Hematopoietic multipotent progenitor cell treated with erythropoietin and hydrocortisone succinate and interleukin-3 and kit ligand, for 15 days (in vitro differentiated cells): ENCODE results near the gene B9D1.
A peak's percentile ranks its signal among the peaks of the same experiment; 100 is the strongest.

Experiments used
- DNase-seq: peaks from one replicate; pipeline ENCODE4 v3.0.0-alpha.2; 2015; ENCODE audit warnings: low spot score

B9D1 gene, protein sequence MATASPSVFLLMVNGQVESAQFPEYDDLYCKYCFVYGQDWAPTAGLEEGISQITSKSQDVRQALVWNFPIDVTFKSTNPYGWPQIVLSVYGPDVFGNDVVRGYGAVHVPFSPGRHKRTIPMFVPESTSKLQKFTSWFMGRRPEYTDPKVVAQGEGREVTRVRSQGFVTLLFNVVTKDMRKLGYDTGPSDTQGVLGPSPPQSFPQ

DNA sequence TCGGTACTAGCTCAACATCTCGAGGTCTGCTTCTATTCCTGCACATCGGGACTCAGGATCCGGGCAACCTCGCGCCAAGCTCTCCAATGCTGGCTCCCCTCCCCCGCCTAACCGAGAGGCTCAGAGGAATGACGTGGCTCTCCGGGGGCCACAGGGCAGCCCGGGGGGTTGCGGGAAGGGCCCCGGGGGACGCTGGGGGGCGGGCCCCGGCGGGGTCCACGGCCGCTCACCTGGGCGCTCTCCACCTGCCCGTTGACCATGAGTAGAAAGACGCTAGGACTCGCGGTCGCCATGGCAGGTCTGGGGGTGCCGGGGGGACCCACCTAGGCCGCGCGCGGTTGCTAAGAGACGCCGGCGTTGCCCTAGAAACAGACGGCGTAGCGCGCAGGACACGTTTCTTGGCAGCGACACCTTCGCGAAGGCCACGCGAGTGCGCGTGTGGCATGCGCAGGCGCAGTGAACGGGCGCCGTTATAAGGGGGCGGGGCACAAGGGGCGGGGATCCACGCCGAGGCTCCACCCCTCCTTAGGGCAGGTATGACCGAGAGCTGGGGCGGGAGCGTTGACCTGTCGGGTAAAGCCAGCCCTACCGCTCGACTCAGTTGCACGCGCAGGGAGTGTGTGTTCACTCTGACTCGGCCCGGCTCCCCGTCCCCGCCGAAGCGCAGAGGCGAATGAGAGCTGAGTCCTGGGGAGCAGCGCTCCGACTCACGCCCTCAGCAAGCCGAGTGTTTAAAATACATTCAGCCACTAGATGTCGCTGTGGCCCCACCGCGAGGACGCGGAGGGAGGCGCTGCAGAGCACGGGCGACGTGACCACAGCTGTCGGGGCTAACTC lies at the start of gene B9D1:
Gene B9D1 (minus strand): TSS at position 447 of the 837 bp plus-strand sequence. CDS start 154 bp downstream, at position 293.
- peak; percentile 94 for DNase-seq

DNA sequence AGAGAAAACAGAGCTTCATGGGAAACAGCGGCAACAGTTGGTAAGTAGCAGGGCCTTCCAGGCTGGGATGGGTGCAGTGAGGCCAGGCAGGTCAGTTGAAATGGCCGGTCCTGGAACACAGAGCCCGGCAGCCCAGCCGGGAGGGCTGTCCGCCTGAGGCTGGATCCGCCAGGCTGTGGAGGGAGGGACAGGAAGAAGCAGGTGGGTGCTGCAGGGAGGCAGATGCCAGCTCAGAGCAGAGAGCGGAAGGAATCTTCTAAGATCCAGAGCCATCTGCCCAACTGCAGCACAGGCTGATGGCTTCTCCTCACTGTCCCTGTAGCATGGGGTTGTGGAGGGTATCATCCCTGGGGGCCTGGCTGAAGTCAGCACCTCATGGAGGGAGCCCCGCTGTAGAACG lies 49.1 kb upstream of the B9D1 start:
- no peak for DNase-seq

DNA sequence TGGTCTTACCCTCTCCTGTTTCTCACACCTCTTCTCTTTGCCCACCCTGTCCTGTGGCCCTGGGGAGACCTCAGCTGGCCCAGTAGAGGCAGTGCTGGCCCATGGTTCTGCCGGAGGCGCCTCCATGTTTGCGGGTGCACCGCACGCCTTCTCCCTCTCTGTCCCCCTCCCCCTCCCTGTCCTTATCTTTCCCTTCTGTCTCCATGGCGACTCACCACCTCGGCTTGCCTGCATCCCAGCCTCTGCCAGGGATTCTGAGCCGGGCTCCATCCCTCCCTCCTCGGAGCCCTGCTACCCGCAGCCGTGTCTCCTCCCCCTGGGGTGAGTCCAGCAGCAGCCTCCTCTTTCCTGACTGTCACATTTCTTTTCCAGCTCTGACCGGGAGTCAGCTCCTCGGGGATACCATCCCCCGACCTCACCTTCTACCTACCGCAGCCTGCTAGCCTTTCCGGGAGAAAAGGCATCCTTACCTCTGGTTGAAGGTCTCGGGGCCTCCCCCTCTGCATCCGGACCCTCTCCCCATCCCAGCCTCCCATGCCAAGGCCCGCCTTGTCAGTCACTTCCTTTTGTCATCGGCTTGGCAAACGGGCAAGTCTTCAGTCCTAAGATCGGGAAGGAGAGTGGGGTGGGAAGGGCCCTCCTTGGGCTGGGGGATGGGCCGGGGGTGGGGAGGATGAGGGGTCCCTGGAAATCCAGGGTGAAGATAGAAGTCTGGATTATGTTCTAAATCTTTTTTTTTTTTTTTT lies 48.5 kb upstream of the B9D1 start, which contains the start of gene RNF112:
Gene RNF112 (plus strand): TSS at position 358 of the 746 bp plus-strand sequence. CDS start 177 bp downstream, at position 535.
- DNase-seq, result no peak

DNA sequence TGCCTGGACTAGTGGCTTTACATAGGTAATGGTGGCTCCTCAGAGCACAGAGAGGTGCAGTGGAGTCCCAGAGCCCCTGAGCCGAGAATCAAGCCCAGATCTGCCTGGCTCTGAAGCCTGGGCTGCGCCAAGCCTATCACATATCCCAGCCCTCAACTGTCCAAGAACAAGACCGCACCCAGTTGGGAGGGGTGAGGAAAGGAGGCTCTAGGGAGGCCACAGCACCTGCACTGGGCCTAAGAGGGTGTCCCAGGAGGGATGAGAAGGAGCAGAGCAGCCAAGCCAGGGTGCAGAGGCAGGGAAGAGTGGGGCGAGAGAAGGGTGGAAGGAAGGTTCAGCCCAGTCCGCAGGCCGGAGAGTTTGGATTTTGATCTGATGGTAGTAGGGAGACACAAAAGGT lies 47.6 kb upstream of the B9D1 start:
- no peak for DNase-seq

DNA sequence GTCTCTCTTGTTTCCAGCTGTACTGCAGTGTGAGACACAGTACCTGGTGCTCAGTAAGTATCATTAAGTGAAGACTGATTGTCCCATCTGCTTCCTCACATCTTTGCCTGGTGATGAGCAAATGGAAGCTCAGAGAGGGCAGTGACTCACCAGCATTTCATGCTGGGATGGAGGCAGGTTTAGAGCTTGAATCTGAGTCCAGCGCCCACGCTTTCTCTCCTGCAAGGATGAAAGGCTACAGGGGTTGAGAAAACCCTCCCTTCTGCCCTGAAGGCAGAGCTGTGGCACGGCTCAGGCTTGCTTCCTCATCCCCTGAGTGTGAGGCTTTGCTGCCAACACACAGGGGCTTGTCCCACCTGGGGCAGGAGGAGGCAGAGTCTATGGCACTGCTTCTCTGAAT lies 47.0 kb upstream of the B9D1 start:
- DNase-seq, result no peak

DNA sequence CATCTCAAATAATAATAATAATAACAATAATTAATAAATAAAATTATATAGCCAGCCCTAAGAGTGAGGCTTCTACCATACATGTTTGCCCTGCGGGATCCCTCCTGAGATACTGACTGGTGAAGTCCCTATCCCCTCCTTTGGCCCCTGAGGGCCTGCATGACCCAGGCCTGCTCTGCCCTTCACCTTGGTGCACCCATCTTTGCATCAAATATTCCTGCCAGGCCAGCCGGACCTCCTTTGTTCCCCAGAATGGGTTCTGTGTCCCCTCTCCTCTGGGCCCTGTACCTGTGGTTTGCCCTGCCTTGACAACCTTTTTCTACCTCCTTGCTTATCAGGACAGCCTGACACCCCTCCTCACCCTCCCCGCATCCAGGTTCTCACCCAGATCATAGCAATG lies 46.5 kb upstream of the B9D1 start:
- DNase-seq, result no peak

DNA sequence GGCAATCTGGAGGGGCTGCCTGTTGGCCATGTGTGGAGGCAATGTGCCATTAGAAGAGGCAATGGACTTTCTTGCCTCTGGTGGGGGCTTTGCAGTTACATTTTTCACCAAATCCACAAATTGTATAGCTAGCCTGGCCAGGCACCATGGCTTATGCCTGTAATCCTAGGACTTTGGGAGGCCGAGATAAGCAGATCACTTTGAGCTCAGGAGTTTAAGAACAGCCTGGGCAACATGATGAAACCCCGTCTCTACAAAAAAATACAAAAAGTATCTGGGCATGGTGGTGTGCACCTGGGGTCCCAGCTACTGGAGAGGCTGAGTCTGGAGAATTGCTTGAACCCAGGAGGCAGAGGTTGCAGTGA lies 45.8 kb upstream of the B9D1 start:
- no peak for DNase-seq

DNA sequence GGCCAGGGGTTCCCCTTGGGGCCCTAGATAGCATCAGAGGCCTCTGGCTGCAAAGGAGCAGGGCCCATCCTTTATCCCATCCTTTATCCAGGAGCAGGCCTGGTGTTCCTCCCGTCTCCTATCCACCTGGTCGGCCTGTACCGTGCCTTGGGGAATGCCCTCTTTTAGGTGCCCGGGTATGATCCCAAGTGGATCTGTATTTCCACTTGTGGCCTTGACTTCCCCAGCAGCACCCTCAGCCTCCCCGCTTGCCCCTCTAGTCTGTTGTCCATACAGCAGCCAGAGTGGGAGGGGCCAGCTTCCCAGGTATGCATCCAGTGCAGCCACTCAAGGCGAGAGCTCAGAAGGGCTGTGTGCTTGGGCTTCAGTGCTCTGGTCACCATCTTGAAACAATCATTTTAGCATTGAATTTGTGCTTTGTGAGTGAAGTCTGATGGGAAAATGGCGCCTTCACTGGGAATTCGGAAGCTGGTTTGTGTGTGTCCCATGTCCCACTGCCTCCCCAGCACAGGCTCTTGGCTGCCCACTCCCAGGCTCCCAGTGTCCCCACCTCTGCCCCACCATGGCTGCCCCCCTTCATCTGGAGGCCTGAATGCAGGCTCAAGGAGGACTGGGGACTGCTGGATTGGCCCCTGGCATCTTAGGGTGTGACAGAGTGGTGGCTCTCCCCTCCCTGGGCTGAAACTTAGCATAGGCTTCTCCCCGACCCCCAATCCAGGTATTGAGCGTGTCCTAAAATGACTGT lies 45.2 kb upstream of the B9D1 start:
- no peak for DNase-seq

DNA sequence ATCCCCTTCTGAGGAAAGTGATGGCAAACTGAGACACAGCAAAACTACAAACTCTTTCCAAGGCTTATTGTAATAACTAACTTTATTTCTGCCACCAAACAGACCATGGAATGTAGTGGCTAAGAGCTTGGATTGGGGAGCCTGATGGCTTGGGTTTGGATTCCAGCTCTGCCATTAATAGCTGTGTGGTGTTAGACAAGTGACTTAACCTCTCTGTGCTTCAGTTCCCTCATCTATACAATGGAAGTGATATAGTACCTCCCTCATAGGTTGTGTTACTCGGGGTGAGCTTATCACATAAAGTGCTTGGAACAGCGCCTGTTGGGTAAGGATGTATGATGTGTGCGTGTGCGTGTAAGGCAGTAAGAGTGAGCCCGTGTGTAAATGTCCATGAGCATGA lies 42.6 kb upstream of the B9D1 start:
- no peak for DNase-seq

DNA sequence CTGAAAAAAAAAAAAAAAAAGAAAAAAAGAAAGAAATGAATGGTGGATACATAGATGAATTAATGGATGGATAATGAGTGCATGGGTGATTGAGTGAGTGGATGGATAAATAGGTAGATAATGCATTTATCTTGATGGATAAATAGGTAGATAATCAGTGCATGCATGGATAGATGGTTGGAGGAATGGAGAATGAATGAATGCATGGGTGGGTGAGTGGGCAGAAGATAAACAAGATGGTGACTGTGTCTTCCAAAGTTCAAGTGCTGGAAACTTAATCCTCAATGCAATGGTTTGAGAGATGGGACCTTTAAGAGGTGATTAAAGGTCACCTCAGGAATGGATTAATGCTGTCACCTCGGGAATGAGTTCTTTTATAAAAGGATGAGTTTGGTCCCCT lies 41.7 kb upstream of the B9D1 start:
- no peak for DNase-seq

DNA sequence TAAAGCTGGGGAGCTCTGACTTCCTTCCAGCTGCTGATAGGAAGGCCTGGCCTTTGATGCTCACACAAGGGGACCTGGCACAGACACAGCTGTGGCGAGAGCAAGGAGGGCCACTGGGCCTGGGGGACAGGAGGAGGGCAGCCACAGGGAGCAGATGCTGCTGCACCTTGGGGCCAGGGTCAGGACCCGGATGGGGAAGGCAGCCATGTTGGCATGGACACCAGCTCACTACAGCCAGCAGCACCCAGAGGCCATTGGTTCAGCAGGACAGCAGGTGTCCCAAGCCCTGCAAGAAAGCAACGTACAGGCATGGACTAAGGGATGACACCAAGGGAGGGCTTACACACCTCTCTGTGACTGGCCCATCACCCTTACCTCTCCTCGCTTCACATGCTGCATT lies 40.5 kb upstream of the B9D1 start:
- DNase-seq, result no peak

DNA sequence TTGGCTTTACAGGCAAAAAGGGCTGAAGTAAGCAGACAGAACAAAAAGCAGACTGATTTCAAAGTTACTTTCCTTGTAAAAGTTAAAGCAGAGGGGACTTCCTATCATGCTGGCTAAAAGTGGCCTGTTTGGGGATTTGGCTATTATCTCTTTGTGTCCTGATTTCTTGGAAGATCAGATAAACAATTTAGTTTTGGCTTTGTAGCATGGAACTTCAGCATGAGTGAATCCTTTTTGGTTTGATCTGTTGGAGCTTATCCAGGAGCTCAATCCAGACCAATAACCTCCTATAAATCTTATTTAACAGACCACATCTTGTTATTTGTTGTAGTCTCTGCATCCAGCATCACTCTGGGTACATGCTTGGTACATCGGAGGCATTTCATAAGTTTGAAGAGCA lies 39.6 kb upstream of the B9D1 start:
- DNase-seq, result no peak

DNA sequence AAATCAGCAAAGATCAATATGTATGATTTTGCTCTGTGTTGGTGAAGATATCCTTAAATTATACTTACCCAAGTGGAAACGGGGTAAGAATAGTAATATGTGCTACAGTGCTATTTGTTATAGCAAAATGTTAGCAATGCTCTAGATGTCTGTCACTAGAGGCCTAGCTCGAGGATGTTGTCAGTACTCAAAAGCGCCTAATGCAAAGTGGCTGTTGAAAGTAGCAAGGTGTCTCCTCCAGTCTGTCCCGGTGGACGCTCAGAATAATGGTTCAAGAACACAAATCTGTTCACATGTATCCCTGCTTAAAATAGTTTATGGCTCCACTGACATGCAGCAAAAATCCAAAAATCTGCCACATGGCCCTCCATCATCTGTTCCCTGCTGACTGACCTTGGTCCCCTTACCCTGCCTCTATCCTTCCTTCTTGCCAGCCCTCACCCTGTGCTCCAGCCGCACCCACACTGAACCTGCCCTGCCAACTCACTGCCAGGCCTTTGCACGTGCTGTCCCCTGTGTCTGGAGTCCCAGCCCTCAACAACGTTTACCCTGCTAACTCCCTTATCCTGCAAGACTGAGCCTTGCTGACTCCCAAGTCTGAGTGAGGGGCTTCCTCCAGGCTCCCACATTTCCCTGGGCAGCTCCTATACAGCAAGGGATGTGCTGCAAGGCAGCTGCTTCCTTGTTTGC lies 38.9 kb upstream of the B9D1 start:
- no peak for DNase-seq

DNA sequence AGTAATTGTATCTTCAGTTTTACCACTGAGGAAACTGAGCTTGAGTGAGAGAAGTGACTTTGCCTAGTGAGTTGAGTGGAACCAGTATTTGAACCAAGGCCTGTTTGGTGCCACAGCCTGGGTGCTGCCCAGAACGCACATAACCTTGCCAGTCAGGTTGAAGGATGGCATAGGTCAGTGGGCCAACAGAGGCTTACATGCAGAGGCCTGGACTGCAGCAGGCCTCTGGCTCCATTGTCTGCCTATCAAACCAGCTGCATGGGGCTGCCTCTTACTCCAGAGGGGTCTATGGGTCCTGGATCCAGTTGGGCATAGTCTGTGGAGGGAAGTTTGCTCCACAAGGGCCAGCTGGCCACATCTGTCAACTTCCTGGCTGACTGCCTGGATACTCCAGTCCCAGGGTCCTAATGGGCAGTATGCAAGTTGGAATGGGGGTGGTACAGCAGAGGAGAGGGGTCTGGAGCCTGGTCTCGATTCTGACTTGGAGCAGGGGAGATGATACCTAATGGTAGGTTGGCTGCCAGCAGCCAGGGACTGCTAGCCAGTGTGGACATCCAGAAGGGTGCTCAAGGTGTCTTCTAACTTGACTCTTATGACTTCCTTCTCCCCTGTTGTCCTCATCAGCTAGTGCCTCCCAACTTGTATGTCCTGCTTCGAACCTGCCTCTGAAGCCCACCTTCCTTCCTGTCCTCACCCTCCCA lies 37.4 kb upstream of the B9D1 start:
- no peak for DNase-seq

DNA sequence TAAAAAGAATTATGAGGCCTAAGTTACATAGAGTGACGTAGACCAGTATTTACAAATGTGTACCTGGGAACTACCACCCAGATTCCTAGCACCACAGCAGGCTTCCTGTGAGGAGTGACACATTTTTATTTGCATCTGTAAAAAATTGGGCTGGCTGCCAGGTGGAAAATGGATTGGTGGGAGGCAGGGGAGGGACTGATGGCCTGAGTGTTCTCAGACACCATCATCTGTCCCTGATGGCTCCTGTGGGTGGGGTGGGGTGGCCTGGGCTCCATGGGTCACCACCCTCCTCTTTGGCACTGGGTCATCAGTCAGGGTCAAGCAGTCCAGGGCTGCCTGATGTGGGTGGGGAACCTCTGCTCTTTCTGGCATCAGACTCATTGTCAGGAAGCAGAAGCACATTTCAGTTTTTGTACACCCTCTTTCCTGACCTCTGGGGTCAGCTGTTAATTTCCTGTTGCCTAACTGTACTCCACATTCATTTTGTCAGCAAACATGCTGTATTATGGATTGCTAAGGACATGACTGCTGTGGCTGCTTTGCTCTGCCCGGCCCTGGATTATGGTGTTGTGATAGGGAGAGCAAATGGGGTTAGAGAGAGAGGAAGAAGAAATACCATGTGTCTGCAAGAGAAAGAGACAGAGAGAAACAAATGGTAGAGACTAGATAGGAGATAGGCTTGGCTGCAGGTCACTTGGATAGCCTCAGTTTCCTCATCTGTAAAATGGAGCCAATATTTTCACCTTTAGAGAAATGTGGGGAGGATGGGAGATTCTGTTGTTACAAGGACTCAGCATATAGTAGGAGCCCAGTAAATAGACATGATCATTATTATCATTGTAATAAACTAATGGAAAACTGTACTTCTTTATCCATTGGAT lies 36.0 kb upstream of the B9D1 start:
- DNase-seq, result no peak

DNA sequence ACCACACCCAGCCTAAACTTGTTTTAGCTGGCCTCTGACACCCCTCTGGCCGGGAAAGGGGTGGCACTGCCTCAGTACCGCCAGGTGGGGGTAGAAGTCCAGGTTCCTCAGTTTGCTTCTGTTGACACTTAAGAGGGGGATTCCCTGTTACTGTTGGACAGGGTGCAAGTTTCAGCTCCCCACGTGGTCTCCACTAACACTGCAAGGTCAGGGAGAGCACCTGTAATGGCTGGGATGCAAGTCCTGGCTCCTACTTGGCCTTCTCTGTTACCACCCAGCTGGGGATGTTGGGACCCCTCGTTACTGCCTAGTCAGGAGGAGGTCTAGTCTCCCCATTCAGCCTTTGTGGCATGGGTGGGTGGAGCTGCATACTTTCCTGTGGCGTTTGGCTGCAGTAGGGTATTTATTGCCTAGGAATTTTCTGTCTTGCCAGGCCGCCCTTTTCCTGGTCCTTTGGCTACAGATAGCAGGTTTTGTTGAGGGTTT lies 35.1 kb upstream of the B9D1 start:
- no peak for DNase-seq

DNA sequence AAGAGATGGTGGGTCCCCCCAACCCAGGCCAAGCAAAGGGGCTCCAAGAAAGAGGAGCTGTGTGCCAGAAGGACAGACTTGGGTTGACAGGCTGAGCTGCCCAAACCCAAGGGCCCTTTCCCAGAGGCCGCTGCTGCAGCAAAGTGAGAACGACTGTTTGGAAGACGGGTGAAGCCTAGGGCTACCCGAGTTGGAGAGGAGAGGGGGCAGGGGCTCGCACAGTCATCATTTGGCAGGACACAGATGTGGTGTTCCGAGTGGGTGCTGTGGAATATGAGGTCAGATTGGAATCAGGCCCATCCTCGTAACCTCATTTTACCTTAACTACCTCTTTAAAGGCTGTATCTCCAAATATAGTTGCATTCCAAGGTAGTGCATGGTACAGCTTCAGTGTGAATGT lies 29.8 kb upstream of the B9D1 start:
- DNase-seq, result no peak

DNA sequence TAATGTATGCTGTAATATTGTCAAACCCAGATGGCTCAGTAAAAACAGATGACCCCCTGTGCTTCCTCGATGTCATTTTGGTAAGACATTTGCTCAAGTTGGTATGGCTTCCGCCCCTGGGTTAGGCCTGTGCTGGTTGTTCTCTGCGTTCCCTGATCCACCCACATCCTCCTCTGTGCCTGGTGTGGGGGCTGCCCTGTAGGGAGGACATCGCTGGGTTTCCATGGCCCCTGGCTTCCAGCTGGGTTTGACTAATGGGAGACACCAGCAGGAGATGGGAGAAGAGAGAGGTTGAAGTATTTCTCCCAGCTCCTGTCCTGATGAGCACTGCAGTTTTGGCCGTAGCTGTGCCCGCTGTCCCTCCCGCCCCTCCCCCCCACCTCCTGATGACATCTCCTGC lies 28.9 kb upstream of the B9D1 start:
- DNase-seq, result no peak

DNA sequence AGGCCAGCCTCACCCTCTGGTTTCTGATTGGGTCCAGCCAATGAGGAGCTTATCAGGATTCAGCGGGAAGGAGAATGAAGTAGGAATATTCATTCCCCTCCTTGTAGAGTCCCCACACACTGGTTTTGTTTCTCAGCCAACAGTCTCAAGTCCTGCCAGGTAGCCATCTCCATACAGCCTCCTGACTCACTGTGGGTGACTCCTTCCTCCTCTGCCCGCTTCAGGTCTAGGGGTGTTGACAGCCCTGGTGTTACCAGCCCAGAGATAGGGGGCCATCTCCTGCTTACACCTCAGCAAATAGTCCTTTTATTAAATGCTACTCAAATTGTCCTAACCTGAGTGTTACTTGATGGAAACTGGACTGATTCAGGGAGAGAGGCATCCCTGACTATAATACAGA lies 28.4 kb upstream of the B9D1 start:
- no peak for DNase-seq
